GM23338 (cell line): ENCODE data around the gene NKX2-3. TPM values are rescaled to one million over a fixed set of nuclear protein-coding genes. Genes with fewer than 3 reads are reported as not detected.

Experiments
- ATAC-seq: fragments of 200-7000 bp; cut with Tn5 transposase; 3 replicates; pipeline ENCODE4 v1.9.1; 2020
- DNase-seq: peaks from one replicate; pipeline ENCODE4 v3.0.0-alpha.2; 2015; ENCODE audit warnings: low spot score
- H2AFZ ChIP-seq: fragments of 200-600 bp; sonication (generic); 2 replicates; pipeline ENCODE4 v1.8.0; 2016; ENCODE audit warnings: antibody characterized with exemption, mild to moderate bottlenecking, moderate library complexity
- H3F3A ChIP-seq: fragments of 200-600 bp; sonication (generic); replicated peaks from 2 replicates; pipeline ENCODE4 v1.8.0; 2017; ENCODE audit warnings: antibody characterized with exemption, mixed run types, low read depth
- H3K27ac ChIP-seq: fragments of 200-600 bp; sonication (generic); 2 replicates; pipeline ENCODE4 v1.6.1; 2016; ENCODE audit warnings: low read depth
- H3K27me3 ChIP-seq: fragments of 200-600 bp; sonication (generic); 2 replicates; pipeline ENCODE4 v1.8.0; 2016; ENCODE audit warnings: mild to moderate bottlenecking, mixed run types, moderate library complexity; ENCODE audit not compliant: insufficient read depth
- H3K36me3 ChIP-seq: fragments of 200-600 bp; sonication (generic); 2 replicates; pipeline ENCODE4 v1.8.0; 2016; ENCODE audit warnings: mild to moderate bottlenecking; ENCODE audit not compliant: insufficient read depth
- H3K4me1 ChIP-seq: fragments of 200-600 bp; sonication (generic); 2 replicates; pipeline ENCODE4 v1.8.0; 2016; ENCODE audit warnings: mild to moderate bottlenecking, moderate library complexity; ENCODE audit not compliant: insufficient read depth
- H3K4me2 ChIP-seq: fragments of 200-600 bp; sonication (generic); 2 replicates; pipeline ENCODE4 v1.7.1; 2017; ENCODE audit warnings: mixed run types
- H3K4me3 ChIP-seq: fragments of 200-600 bp; sonication (generic); 2 replicates; pipeline ENCODE4 v1.6.1; 2016; ENCODE audit warnings: mixed run types
- H3K79me2 ChIP-seq: fragments of 200-600 bp; sonication (generic); replicated peaks from 2 replicates; pipeline ENCODE4 v1.8.0; 2017; ENCODE audit warnings: mild to moderate bottlenecking; ENCODE audit not compliant: insufficient read depth
- H3K9me2 ChIP-seq: fragments of 200-600 bp; sonication (generic); 2 replicates; pipeline ENCODE4 v1.8.0; 2017; ENCODE audit not compliant: insufficient read depth
- H4K20me1 ChIP-seq: fragments of 200-600 bp; sonication (generic); replicated peaks from 2 replicates; pipeline ENCODE4 v1.8.0; 2017; ENCODE audit warnings: mild to moderate bottlenecking; ENCODE audit not compliant: insufficient read depth
- H3K27ac Mint-ChIP-seq: 2 replicates; pipeline ENCODE4 v1.8.0; 2020; ENCODE audit warnings: inconsistent platforms, mild to moderate bottlenecking, moderate library complexity, mixed read lengths
- H3K27me3 Mint-ChIP-seq: 3 replicates; pipeline ENCODE4 v1.8.0; 2022; ENCODE audit warnings: low read depth, mild to moderate bottlenecking, moderate library complexity, mixed read lengths, inconsistent platforms; ENCODE audit not compliant: insufficient read depth, poor library complexity
- H3K36me3 Mint-ChIP-seq: 3 replicates; pipeline ENCODE4 v1.8.0; 2021; ENCODE audit warnings: low read depth, mild to moderate bottlenecking, inconsistent platforms, moderate library complexity, mixed read lengths
- H3K4me1 Mint-ChIP-seq: 3 replicates; pipeline ENCODE4 v1.8.0; 2020; ENCODE audit warnings: mild to moderate bottlenecking, inconsistent platforms, mixed read lengths
- H3K4me3 Mint-ChIP-seq: 3 replicates; pipeline ENCODE4 v1.8.0; 2021; ENCODE audit warnings: moderate library complexity, mild to moderate bottlenecking, inconsistent platforms, mixed read lengths
- H3K9me3 Mint-ChIP-seq: 3 replicates; pipeline ENCODE4 v1.8.0; 2020; ENCODE audit warnings: moderate library complexity, mild to moderate bottlenecking, inconsistent platforms, mixed read lengths
- CREB1 ChIP-seq: fragments of 250-450 bp; sonication (Bioruptor Pico); IDR thresholded peaks from 2 replicates; pipeline ENCODE4 v1.5.0; 2020; ENCODE audit warnings: low read depth, mild to moderate bottlenecking, moderate library complexity
- EZH2 ChIP-seq: fragments of 200-600 bp; sonication (generic); IDR thresholded peaks from one replicate; pipeline ENCODE4 v1.8.0; 2017; ENCODE audit warnings: antibody characterized with exemption, mild to moderate bottlenecking, low read depth; ENCODE audit not compliant: unreplicated experiment
- EZH2phosphoT487 ChIP-seq: fragments of 200-600 bp; sonication (generic); IDR thresholded peaks from one replicate; pipeline ENCODE4 v1.8.1; 2018; ENCODE audit warnings: antibody characterized with exemption; ENCODE audit not compliant: unreplicated experiment
- STAT1 ChIP-seq: IDR thresholded peaks from one replicate; pipeline ENCODE4 v1.6.1; 2016; ENCODE audit warnings: antibody characterized with exemption; ENCODE audit not compliant: unreplicated experiment
- ZNF114 ChIP-seq: fragments of 250-450 bp; sonication (Bioruptor Pico); IDR thresholded peaks from 2 replicates; pipeline ENCODE4 v1.5.0; 2020; ENCODE audit warnings: mild to moderate bottlenecking, moderate library complexity
- ZNF331 ChIP-seq: fragments of 250-450 bp; sonication (Bioruptor Pico); IDR thresholded peaks from 2 replicates; pipeline ENCODE4 v1.5.0; 2020; ENCODE audit warnings: low read depth, mild to moderate bottlenecking, moderate library complexity
- polyA plus RNA-seq: library from polyadenylated mRNA; unstranded; fragments of >200 nt; fragmentation: Nextera tagmentation; extraction: Ambion mirVana; gene quantifications from 2 replicates; pipeline ENCODE4 v1.2.1, GENCODE V29; 2016
- total RNA-seq: library from RNA; depleted of rRNA; stranded (reverse); fragments of >200 nt; shearing (Covaris generic); gene quantifications from 2 replicates; pipeline ENCODE4 v1.2.3, GENCODE V29; 2014
- TF ChIP-seq, protein P1 (sequence below): IDR thresholded peaks from 2 replicates; pipeline ENCODE4 v1.6.1; 2016; ENCODE audit warnings: antibody characterized with exemption
- TF ChIP-seq, protein P2 (sequence below): IDR thresholded peaks from one replicate; pipeline ENCODE4 v1.6.1; 2018; ENCODE audit warnings: antibody characterized with exemption; ENCODE audit not compliant: unreplicated experiment

The NKX2-3 gene
- total and polyA plus RNA-seq, 2 experiments from 2014 or later = not detected

DNA sequence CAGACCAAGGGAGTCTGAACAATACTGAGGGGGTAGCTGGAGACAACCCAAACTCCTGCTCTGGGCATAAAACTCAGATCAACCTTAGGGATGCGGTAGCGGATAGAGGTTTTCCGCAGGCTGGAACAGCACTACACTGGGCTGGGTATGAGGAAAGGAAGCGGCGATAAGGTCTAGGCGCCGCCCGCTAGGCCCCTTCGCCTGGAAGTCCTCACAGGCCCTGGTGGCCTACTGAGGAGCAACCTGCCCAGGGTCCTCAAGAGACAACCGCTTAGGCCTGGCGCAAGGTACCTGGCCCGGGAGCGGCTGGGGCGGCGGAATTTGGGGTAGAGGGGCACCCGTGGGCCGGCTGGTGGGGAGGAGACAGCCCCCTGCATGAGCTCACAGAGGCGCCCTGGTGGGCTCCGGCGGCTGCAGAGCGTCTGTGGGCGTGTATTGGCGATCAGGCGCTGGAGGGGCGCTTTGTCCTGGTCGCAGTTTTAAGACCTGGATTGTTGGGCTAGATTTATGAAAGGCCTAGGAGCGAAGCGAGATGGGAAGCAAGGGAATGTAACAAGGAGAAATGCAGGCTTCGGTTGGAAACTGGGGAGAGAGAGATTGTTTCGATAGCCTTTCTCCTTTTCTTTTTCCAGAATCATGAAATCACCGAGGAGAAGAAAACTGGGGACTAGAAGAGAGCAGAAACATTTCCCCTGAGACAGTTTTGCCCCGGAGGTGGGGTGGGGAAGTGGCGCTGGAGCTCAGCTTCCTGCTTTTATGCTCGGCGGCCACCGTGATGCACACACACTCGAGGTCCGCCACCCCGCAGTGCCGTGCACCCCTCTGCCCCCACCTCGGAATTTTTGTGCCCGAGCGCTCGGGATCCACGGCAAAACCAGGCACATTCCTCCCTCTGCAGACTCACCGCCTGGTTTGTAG is 2.4 kb upstream of the NKX2-3 start:
- no peak overlapping the region for H3K27ac Mint-ChIP-seq
- peaks cover 97% of the 10 kb centered on the region for H3K27me3 Mint-ChIP-seq
- Histone ChIP-seq H3K27me3 (peaks cover 100% of the 10 kb centered on the region), H3F3A (peaks cover 30% of the 10 kb centered on the region), H2AFZ (no peak overlapping the region; the same call in 1 of the 2 replicates), H3K4me3 (peak overlapping the region; percentile 46), H3K4me2 (peak overlapping the region; percentile 76), H3K9me2 (no peaks in the 10 kb centered on the region), H3K4me1 (peaks cover 54% of the 10 kb centered on the region), H3K27ac (no peak overlapping the region), H3K36me3 (no peaks in the 10 kb centered on the region), H4K20me1 (peaks cover 37% of the 10 kb centered on the region), H3K79me2 (no peaks in the 10 kb centered on the region)
- no peak for TF ChIP-seq STAT1
- TF ChIP-seq, protein P1, sequence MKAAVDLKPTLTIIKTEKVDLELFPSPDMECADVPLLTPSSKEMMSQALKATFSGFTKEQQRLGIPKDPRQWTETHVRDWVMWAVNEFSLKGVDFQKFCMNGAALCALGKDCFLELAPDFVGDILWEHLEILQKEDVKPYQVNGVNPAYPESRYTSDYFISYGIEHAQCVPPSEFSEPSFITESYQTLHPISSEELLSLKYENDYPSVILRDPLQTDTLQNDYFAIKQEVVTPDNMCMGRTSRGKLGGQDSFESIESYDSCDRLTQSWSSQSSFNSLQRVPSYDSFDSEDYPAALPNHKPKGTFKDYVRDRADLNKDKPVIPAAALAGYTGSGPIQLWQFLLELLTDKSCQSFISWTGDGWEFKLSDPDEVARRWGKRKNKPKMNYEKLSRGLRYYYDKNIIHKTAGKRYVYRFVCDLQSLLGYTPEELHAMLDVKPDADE = no peak
- peak; percentile 26 for TF ChIP-seq EZH2phosphoT487
- peak; percentile 89 for TF ChIP-seq EZH2
- no peak for TF ChIP-seq CREB1 (CRISPR knock-in tag)
- no peak for TF ChIP-seq ZNF331
- no peak for TF ChIP-seq ZNF114 (CRISPR knock-in tag)
- DNase-seq (peak; percentile 63), ATAC-seq (peak; percentile 22)
- no peaks in the 10 kb centered on the region; the same call in 2 of the 3 replicates for H3K9me3 Mint-ChIP-seq
- H3K4me3 Mint-ChIP-seq = peak overlapping the region; percentile 62
- no peaks in the 10 kb centered on the region; the same call in 2 of the 3 replicates for H3K36me3 Mint-ChIP-seq
- peaks cover 60% of the 10 kb centered on the region for H3K4me1 Mint-ChIP-seq

DNA sequence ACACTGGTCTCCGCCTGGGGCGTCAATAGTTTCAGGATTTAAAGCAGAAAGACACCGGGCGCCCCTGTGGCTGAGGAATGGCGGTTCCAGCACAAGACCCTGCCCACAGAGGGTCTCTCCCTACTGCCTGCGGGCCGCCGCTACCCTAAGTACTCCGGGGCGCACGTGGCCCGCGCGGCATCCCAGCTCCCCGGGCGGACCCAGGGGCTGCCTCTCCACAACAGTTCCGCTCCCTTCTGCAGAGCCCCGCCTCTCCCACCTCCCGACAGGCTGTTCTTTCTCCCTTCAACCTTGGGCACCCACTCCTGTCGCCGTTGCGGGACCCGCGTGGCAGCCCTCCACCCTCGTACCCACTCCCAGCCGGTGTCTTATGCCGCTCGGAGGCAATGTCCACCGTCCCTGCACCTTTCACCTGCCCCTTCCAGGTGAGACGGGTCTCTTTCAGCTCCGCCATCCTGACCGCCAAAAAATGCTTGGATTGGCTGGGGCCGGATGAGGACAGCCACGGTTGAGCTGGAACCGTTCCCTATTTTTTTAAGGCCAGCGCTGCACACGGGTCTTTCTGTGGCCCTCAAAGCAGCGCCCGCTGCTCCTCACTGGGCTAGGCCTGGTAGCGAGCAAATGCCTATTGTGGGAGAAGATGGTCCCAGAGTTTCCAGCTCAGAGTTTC is 1.6 kb upstream of the NKX2-3 start:
- peak; percentile 43 for ATAC-seq

More for the DNA sequence above, 1.6 kb upstream of the NKX2-3 start:
- H2AFZ ChIP-seq = peak overlapping the region; percentile 28; the same call in 1 of the 2 replicates
- peak overlapping the region; percentile 46 for H3K4me3 ChIP-seq
- H3K27me3 ChIP-seq = peaks cover 100% of the 10 kb centered on the region
- H3K36me3 ChIP-seq = no peaks in the 10 kb centered on the region
- peaks cover 56% of the 10 kb centered on the region for H3K4me1 ChIP-seq
- H3K4me1 Mint-ChIP-seq = peaks cover 60% of the 10 kb centered on the region
- peak overlapping the region; percentile 62 for H3K4me3 Mint-ChIP-seq
- H3K27me3 Mint-ChIP-seq = peaks cover 97% of the 10 kb centered on the region
- no peaks in the 10 kb centered on the region; the same call in 1 of the 3 replicates for H3K9me3 Mint-ChIP-seq
- peak; percentile 78 for TF ChIP-seq EZH2
- TF ChIP-seq, protein P2, sequence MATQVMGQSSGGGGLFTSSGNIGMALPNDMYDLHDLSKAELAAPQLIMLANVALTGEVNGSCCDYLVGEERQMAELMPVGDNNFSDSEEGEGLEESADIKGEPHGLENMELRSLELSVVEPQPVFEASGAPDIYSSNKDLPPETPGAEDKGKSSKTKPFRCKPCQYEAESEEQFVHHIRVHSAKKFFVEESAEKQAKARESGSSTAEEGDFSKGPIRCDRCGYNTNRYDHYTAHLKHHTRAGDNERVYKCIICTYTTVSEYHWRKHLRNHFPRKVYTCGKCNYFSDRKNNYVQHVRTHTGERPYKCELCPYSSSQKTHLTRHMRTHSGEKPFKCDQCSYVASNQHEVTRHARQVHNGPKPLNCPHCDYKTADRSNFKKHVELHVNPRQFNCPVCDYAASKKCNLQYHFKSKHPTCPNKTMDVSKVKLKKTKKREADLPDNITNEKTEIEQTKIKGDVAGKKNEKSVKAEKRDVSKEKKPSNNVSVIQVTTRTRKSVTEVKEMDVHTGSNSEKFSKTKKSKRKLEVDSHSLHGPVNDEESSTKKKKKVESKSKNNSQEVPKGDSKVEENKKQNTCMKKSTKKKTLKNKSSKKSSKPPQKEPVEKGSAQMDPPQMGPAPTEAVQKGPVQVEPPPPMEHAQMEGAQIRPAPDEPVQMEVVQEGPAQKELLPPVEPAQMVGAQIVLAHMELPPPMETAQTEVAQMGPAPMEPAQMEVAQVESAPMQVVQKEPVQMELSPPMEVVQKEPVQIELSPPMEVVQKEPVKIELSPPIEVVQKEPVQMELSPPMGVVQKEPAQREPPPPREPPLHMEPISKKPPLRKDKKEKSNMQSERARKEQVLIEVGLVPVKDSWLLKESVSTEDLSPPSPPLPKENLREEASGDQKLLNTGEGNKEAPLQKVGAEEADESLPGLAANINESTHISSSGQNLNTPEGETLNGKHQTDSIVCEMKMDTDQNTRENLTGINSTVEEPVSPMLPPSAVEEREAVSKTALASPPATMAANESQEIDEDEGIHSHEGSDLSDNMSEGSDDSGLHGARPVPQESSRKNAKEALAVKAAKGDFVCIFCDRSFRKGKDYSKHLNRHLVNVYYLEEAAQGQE = no peak
- H3K36me3 Mint-ChIP-seq = no peaks in the 10 kb centered on the region; the same call in 2 of the 3 replicates
- H3K27ac ChIP-seq = no peak overlapping the region
- no peaks in the 10 kb centered on the region for H3K79me2 ChIP-seq
- H4K20me1 ChIP-seq = peaks cover 37% of the 10 kb centered on the region
- no peaks in the 10 kb centered on the region for H3K9me2 ChIP-seq
- no peak overlapping the region for H3K27ac Mint-ChIP-seq
- peak overlapping the region; percentile 76 for H3K4me2 ChIP-seq
- peak; percentile 75 for DNase-seq
- H3F3A ChIP-seq = peaks cover 32% of the 10 kb centered on the region
